ENCODE data around the gene WDR18. TPM values are rescaled to one million over a fixed set of nuclear protein-coding genes. Genes with fewer than 3 reads are reported as not detected.

WDR18 gene
- total RNA-seq, 2 experiments from 2014 or later: 71.6 to 87.8 TPM

DNA sequence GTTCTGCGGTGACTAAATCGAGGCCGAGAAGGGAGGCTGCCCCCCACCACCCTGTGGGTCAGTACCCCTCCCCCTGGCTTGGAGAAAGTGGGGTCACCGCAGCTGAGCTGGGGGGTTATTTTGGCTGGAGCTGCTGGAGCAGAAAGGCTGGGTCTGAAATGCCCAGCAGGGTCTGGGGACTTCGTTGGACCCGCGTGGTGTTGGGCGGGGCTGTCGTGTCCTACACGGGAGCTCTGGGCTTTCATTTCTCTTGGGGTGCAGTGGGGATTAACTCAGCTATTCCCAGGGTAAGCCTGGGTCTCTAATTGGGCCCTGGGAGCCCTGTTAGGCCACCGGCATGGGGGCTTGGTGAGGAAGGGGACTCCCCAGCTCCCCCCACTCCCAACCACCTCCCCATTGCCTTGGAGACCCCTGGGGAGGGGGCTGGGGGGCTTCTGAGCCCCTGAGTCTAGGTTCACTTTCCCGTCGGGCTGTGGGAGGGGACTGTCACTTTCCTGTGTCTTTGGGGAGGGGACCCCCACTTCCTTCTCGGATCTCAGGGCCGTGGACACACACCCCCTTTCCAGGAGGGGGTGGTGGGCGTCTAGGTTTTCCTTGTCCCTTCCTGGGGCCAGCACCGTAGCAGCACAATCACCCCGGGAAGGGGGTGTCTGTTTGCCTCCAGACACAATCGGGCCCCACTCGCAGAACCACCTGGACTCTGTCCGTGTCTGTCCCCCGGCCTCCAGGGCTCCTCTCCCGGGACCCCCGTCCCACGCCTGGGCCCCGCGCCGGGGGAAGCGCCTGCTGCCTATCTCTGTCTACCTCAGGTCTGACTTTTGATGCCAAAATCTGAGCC lies 10.2 kb upstream of the WDR18 start:
- ATAC-seq: no peak
- H3K36me3 Mint-ChIP-seq (ENCODE audit: low read depth): peaks cover 21% of the 10 kb centered on the region
- intact Hi-C loops (cut with DNase I, micrococcal nuclease): no loop called here
- POLR2A ChIA-PET: no interaction called here
- H3K4me1 Mint-ChIP-seq: no peaks in the 10 kb centered on the region
- H3K27ac Mint-ChIP-seq: no peak overlapping the region
- peaks cover 5% of the 10 kb centered on the region for H3K9me3 Mint-ChIP-seq (ENCODE audit: low read depth)
- H3K27me3 Mint-ChIP-seq: no peaks in the 10 kb centered on the region
- DNase-seq: no peak
- no peak overlapping the region for H3K4me3 Mint-ChIP-seq
- CTCF ChIA-PET: interaction anchor here (1.1 kb wide), 1 partner anchor 50 kb away, joined by 3 read pairs; no protein-coding TSS in a partner anchor

DNA sequence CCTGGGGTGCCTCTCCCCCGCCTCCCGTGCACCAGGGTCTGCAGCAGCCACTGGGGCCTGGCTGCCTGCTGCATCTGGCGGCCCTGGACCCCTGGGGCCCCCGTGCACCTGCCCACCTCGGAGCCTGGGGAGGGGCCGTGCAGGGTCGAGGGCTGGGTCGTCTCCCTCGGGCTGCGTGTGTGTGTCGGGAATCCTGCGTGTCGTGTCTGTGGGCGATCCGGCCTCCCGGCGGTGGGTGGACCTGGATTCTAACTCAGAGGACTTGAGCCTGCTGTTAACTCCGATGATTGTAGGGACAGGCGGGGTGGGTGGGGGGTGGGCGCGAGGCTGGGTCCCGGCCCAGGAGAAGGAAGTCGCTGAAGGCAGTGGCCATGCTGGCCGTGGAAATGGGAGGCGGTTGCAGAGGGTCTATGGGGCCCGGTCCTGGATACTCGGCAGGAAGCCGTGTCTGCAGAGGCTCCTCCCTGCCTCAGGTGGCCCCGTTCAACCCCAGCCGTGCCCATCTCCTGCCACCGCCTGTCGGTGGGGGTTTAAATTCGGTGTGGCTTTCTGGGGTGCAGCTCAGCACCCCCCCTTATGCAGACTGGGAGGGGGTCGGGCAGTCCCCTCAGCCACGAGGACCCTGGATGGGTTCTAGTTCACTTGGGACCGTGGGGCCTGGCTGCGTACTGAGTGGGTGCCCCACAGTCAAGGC lies 9.4 kb upstream of the WDR18 start:
- CTCF ChIA-PET: interaction anchor here (1.1 kb wide), 1 partner anchor 51 kb away, joined by 3 read pairs; no protein-coding TSS in a partner anchor
- intact Hi-C loops (cut with DNase I, micrococcal nuclease): no loop called here
- POLR2A ChIA-PET: no interaction called here

DNA sequence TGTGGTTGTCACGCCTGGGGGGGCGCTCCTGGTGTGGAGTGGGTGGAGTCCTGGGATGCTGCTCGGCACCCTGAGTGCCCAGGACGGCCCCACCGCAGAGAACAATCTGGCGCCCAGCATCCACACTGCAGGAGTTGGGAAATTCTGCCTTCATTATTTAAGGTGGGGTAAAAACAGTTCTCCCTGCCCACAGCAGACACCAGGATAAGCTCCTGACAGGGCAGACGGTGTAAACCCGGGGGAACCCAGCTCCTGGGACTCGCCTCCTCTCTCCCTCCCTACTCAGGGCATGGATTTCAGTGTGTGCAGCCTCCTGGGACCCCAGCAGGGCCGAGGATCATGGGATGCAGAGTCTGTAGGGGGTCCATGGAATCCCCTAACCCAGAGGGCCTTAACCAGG lies 7.7 kb upstream of the WDR18 start:
- DNase-seq (no peak), ATAC-seq (no peak)
- intact Hi-C loops (cut with DNase I, micrococcal nuclease): no loop called here
- POLR2A ChIA-PET: interaction anchor here (1.2 kb wide), 1 partner anchor 154 kb away, joined by 3 read pairs; no protein-coding TSS in a partner anchor
- Mint-ChIP-seq H3K4me3 (no peak overlapping the region), H3K36me3 (ENCODE audit: low read depth) (peaks cover 7% of the 10 kb centered on the region), H3K4me1 (no peaks in the 10 kb centered on the region), H3K27ac (no peak overlapping the region), H3K9me3 (ENCODE audit: low read depth) (no peaks in the 10 kb centered on the region), H3K27me3 (no peaks in the 10 kb centered on the region)
- CTCF ChIA-PET: interaction anchor here (0.6 to 1.3 kb wide), 3 partner anchors 25 to 206 kb away, joined by 3 to 4 read pairs (median 4); no protein-coding TSS in a partner anchor

More for the DNA sequence above, 9.4 kb upstream of the WDR18 start:
- H3K27me3 Mint-ChIP-seq: no peaks in the 10 kb centered on the region
- H3K4me1 Mint-ChIP-seq: no peaks in the 10 kb centered on the region
- no peak overlapping the region for H3K27ac Mint-ChIP-seq
- no peak for DNase-seq
- no peak overlapping the region for H3K4me3 Mint-ChIP-seq
- peaks cover 5% of the 10 kb centered on the region for H3K9me3 Mint-ChIP-seq (ENCODE audit: low read depth)
- ATAC-seq: no peak
- peaks cover 18% of the 10 kb centered on the region for H3K36me3 Mint-ChIP-seq (ENCODE audit: low read depth)

DNA sequence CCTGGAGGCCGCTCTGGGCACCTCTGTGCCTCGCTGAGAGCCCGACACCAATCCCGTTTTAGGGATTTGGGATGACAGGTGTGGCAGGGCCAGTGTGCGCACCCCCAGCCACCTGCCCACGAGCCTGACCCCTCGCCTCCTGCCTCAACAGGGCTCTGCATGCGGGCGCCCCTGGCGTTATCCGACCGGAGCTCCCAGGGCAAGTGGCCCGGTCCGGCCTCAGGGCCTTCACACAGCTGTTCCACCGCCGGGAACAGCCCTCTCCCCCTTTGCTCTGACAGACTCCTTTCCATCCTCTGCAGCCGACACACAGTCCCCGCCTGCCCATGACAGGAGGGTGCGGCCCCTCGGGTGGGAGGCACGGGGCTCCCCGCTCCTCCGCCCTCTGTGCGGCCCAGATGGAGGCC lies 7.1 kb upstream of the WDR18 start:
- Mint-ChIP-seq H3K27ac (no peak overlapping the region), H3K27me3 (no peaks in the 10 kb centered on the region), H3K9me3 (ENCODE audit: low read depth) (no peaks in the 10 kb centered on the region), H3K4me1 (no peaks in the 10 kb centered on the region), H3K36me3 (ENCODE audit: low read depth) (peaks cover 4% of the 10 kb centered on the region), H3K4me3 (no peak overlapping the region)
- DNase-seq (no peak), ATAC-seq (no peak)
- ChIA-PET CTCF (interaction anchor here (0.6 to 1.3 kb wide), 3 partner anchors 24 to 206 kb away, joined by 3 to 4 read pairs (median 4); no protein-coding TSS in a partner anchor), POLR2A (interaction anchor here (1.2 kb wide), 1 partner anchor 154 kb away, joined by 3 read pairs; no protein-coding TSS in a partner anchor)
- intact Hi-C loops (cut with DNase I, micrococcal nuclease): no loop called here

DNA sequence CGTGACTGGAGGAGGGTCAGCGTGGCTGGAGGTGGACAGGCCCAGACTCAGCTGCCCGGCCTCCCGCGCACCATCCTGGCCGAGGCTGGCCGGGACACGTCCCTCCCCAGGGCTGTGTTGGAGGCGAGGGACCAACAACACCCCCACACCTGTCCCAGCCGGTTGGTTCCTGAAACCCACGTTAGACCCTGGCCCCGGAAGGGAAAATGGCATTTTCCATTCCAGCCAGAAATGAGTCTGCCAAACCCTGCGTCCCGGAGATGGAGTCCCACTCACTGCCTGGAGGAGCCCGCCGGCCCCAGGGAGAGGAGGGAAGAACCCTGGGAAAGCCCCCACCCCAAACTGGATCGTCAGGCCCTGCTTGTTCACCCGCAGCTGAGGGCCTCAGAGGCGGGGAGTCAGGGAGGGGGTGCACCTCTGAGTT lies 4.8 kb upstream of the WDR18 start:
- no peak for ATAC-seq
- no peak overlapping the region for H3K4me3 Mint-ChIP-seq
- ChIA-PET POLR2A (no interaction called here), CTCF (interaction anchor here (0.6 to 1.2 kb wide), 2 partner anchors 36 to 76 kb away, joined by 3 read pairs; no protein-coding TSS in a partner anchor)
- peaks cover 5% of the 10 kb centered on the region for H3K4me1 Mint-ChIP-seq
- intact Hi-C loops (cut with DNase I, micrococcal nuclease): no loop called here
- peaks cover 2% of the 10 kb centered on the region for H3K36me3 Mint-ChIP-seq (ENCODE audit: low read depth)
- H3K27ac Mint-ChIP-seq: no peak overlapping the region
- no peaks in the 10 kb centered on the region for H3K9me3 Mint-ChIP-seq (ENCODE audit: low read depth)
- no peak for DNase-seq
- H3K27me3 Mint-ChIP-seq: no peaks in the 10 kb centered on the region

DNA sequence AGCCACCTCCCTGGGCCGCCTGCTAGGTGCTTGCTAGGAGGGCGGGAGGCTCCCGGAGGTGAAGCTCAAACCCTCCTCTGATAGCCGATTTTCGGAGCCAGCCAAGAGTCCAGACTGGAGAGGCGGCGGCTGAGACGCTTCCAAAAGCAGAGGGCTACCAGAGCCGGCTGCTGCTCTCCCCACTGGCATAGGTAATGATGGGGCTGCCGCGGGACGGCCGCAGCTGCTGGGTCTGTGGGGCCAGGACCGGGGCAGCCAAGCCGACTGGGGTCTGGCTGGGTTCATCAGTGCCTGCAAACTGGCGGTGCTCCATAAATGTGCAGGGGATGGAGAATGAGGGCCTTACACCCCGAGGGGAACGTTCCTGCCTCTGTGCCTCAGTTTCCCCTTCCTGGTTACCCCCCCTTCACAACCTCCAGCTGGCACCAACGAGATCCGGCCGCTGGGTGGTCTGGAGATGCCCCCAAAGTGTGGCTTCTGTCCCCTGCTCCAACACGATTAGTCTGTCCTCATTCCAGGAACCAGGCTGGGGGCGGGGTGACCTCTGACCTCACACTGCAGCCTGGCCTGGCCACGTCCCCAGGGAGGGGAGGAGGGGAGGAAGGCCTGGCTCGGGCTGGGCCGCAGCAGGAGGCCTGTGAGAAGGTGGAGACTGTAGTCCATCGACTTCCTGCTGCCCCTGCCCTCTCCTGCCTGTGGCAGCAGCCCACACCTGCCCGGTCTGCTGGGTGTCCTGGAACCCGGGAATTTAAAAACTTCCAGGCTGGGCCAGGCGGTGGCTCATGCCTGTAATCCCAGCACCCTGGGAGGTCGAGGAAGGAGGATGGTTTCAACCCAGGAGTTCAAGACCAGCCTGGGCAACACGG lies 3.8 kb upstream of the WDR18 start:
- POLR2A ChIA-PET: no interaction called here
- DNase-seq (no peak), ATAC-seq (no peak)
- Mint-ChIP-seq H3K27ac (no peak overlapping the region), H3K27me3 (no peaks in the 10 kb centered on the region), H3K36me3 (ENCODE audit: low read depth) (peaks cover 2% of the 10 kb centered on the region), H3K9me3 (ENCODE audit: low read depth) (no peaks in the 10 kb centered on the region), H3K4me1 (peaks cover 10% of the 10 kb centered on the region), H3K4me3 (no peak overlapping the region)
- CTCF ChIA-PET: interaction anchor here (0.6 to 2.3 kb wide), 3 partner anchors 55 to 237 kb away, joined by 3 to 24 read pairs (median 5); no protein-coding TSS in a partner anchor
- intact Hi-C loops (cut with DNase I, micrococcal nuclease): loop anchor here in 1 of 2 experiments (5.0 kb wide), 1 partner anchor 208 kb away; no protein-coding TSS in a partner anchor

DNA sequence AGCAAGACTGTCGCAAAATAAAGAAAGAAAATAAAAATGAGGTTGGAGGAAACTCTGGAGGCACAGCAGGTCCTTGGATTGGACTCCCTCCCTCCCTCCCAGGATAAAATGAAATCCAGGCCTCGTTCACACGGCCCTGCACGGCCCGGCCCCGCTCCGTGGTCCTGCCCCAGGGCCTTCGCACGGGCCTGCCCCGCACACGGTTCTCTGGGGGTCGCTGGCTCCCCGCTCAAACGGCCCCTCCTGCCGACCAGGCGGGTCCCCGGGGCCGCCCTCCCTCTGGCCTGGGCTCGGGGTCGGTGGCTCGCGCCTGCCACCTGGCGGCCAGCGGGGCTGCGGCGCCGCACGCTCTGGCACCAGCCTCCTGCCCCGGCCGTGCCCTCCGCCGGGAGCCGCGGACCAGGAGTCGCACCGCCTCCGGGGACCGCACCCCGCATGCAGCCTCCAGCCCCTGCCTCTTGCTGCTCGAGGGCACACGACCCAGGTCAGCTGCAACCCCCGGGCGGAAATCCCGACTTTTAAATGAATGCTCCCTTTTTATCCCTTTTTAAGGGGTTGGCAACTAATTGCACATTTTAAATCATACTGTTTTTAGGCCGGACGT lies 1.5 kb upstream of the WDR18 start:
- DNase-seq: peak; percentile 87
- CTCF ChIA-PET: interaction anchor here (0.8 to 3.8 kb wide), 13 partner anchors 12 to 119 kb away, joined by 3 to 26 read pairs (median 5); partner anchors contain the start of genes MED16 and RNU6-9
- Mint-ChIP-seq H3K9me3 (ENCODE audit: low read depth) (no peaks in the 10 kb centered on the region), H3K4me3 (no peak overlapping the region), H3K27ac (no peak overlapping the region), H3K36me3 (ENCODE audit: low read depth) (peaks cover 7% of the 10 kb centered on the region), H3K4me1 (peaks cover 14% of the 10 kb centered on the region), H3K27me3 (no peaks in the 10 kb centered on the region)
- intact Hi-C loops (cut with DNase I, micrococcal nuclease): loop anchor here (1.0 to 5.0 kb wide), 6 partner anchors 61 to 320 kb away; no protein-coding TSS in a partner anchor
- peak; percentile 86 for ATAC-seq
- POLR2A ChIA-PET: no interaction called here

DNA sequence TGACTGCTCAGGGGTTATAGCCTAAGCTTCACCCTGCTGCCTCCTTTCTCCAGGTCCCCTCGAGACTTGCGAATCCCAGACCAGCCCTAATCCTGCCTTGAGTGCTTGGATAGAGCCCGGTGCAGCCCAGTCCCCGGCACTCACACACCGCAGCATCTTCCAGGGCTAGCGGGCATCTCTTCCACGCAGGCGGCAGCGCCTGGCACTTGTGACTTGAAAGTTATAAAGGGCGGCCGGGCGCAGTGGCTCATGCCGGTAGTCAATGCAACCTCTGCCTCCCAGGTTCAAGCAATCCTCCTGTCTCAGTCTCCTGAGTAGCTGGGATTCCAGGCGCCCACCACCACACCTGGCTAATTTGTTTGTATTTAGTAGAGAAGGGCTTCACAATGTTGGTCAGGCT lies 1.9 kb downstream of the WDR18 start:
- ATAC-seq (no peak), DNase-seq (no peak)
- Mint-ChIP-seq H3K27me3 (no peaks in the 10 kb centered on the region), H3K9me3 (ENCODE audit: low read depth) (no peaks in the 10 kb centered on the region), H3K4me3 (peak overlapping the region; percentile 91), H3K4me1 (peaks cover 14% of the 10 kb centered on the region), H3K36me3 (ENCODE audit: low read depth) (peaks cover 11% of the 10 kb centered on the region), H3K27ac (no peak overlapping the region)
- POLR2A ChIA-PET: no interaction called here
- CTCF ChIA-PET: interaction anchor here (1.3 kb wide), 1 partner anchor 287 kb away, joined by 4 read pairs; no protein-coding TSS in a partner anchor
- intact Hi-C loops (cut with DNase I, micrococcal nuclease): no loop called here

DNA sequence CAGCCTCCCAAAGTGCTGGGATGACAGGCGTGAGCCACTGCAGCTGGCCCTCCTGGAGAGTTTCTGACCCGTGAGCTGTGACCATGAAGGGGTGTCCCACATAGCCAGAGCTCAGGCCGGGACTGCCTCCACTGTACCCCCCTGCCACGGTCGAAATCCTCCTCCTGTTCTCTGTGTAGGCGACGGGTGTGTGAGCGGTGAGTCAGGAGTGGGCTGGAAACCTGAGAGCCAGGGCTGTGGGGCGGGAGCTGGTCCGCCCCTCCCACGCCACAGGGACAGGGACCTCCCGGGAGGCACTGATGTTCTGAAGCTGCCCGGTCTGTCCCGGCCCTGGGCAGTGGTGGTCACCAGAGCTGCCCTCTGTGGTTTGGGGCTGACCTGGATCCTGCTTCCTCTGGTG lies 3.9 kb downstream of the WDR18 start:
- no peak for DNase-seq
- CTCF ChIA-PET: interaction anchor here (1.1 kb wide), 1 partner anchor 8 kb away, joined by 3 read pairs; no protein-coding TSS in a partner anchor
- POLR2A ChIA-PET: no interaction called here
- no peak for ATAC-seq
- Mint-ChIP-seq H3K4me3 (no peak overlapping the region), H3K9me3 (ENCODE audit: low read depth) (no peaks in the 10 kb centered on the region), H3K36me3 (ENCODE audit: low read depth) (peaks cover 14% of the 10 kb centered on the region), H3K27me3 (no peaks in the 10 kb centered on the region), H3K27ac (no peak overlapping the region), H3K4me1 (peaks cover 14% of the 10 kb centered on the region)
- intact Hi-C loops (cut with DNase I, micrococcal nuclease): no loop called here

DNA sequence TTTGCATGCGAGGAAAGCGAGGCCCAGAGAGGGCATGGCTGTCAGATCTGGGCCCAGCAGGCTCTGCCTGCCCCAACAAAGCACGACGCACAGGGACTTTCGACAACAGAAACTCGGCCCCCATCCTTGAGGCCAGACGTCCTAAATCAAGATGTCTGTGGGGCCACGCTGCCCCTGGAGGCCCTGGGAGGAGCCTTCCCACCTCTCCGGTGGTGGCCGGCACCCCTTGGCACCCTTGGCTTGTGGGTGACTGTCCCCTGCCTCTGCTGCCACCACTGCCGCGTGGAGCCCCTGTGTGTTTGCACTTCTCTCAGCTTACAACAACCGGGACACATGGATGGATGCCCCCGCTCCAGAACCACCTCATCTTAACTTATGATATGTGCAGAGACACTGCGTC lies 4.4 kb downstream of the WDR18 start:
- Mint-ChIP-seq H3K36me3 (ENCODE audit: low read depth) (peaks cover 14% of the 10 kb centered on the region), H3K27me3 (no peaks in the 10 kb centered on the region), H3K4me1 (peaks cover 13% of the 10 kb centered on the region), H3K27ac (no peak overlapping the region), H3K9me3 (ENCODE audit: low read depth) (no peaks in the 10 kb centered on the region), H3K4me3 (no peak overlapping the region)
- DNase-seq (no peak), ATAC-seq (no peak)
- CTCF ChIA-PET: no interaction called here
- POLR2A ChIA-PET: no interaction called here
- intact Hi-C loops (cut with DNase I, micrococcal nuclease): no loop called here

Data from activated CD4-positive, alpha-beta T cell treated with anti-CD3 and anti-CD28 coated beads for 36 hours (primary cell).